Common myeloid progenitor, CD34-positive (primary cell): ENCODE data around the gene LAT.
A peak's percentile ranks its signal among the peaks of the same experiment; 100 is the strongest.

Experiments
- CTCF ChIA-PET: fragments of 350-600 bp; sonication (Branson Sonifier 250); formaldehyde crosslinking; loops from one replicate; lab custom pipeline; 2021; ENCODE audit warnings: antibody characterized with exemption; lab: Charles Lee
- POLR2A ChIA-PET: fragments of 350-600 bp; sonication (Branson Sonifier 250); formaldehyde crosslinking; loops from one replicate; lab custom pipeline; 2021; ENCODE audit warnings: antibody characterized with exemption; lab: Charles Lee
- DNase-seq, 3 donors: peaks; one replicate each; pipeline versions ENCODE4 v3.0.0 to v3.0.0-alpha.2; 2013
- H3K27ac ChIP-seq, 2 experiments: 1 replicate in 1 of 2; 2 replicates in 1 of 2; pipeline ENCODE4 v1.7.0; 2013; ENCODE audit warnings: inconsistent platforms in 2 of 2, low read length in 2 of 2, mild to moderate bottlenecking in 2 of 2, low read depth in 1 of 2, moderate library complexity in 1 of 2; ENCODE audit not compliant: severe bottlenecking in 2 of 2, insufficient read depth in 1 of 2, poor library complexity in 1 of 2
- H3K27me3 ChIP-seq, 5 experiments: replicated peaks in 2 of 5; 1 replicate in 3 of 5; 2 replicates in 2 of 5; pipeline versions ENCODE4 v1.6.1 to v1.7.0; 2013; ENCODE audit warnings: low read length in 4 of 5, mild to moderate bottlenecking in 2 of 5, moderate library complexity in 2 of 5, inconsistent platforms in 1 of 5; ENCODE audit not compliant: insufficient read depth in 5 of 5, control insufficient read depth in 4 of 5
- H3K36me3 ChIP-seq, 4 experiments: 1 replicate in 2 of 4; 2 replicates in 2 of 4; pipeline versions ENCODE4 v1.6.1 to v1.7.0; 2013; ENCODE audit warnings: low read length in 3 of 4, control low read depth in 1 of 4, mild to moderate bottlenecking in 1 of 4; ENCODE audit not compliant: control insufficient read depth in 4 of 4, insufficient read depth in 4 of 4
- H3K4me1 ChIP-seq, 4 experiments: 1 replicate in 3 of 4; 2 replicates in 1 of 4; pipeline versions ENCODE4 v1.6.1 to v1.7.1; 2013; ENCODE audit warnings: low read length in 3 of 4, mild to moderate bottlenecking in 3 of 4, control low read depth in 1 of 4, inconsistent platforms in 1 of 4, moderate library complexity in 1 of 4; ENCODE audit not compliant: control insufficient read depth in 4 of 4, insufficient read depth in 4 of 4; ENCODE audit errors: control extremely low read depth in 1 of 4
- H3K4me3 ChIP-seq, 7 experiments: 1 replicate in 4 of 7; 2 replicates in 3 of 7; pipeline versions ENCODE4 v1.5.1 to v1.7.0; 2013; ENCODE audit warnings: mild to moderate bottlenecking in 7 of 7, low read length in 6 of 7, moderate library complexity in 6 of 7, inconsistent platforms in 2 of 7, low read depth in 2 of 7, control low read depth in 1 of 7; ENCODE audit not compliant: insufficient read depth in 4 of 7, control insufficient read depth in 1 of 7; ENCODE audit errors: extremely low read depth in 1 of 7
- H3K9me3 ChIP-seq, 5 experiments: 1 replicate in 4 of 5; 2 replicates in 1 of 5; pipeline versions ENCODE4 v1.6.1 to v1.7.1; 2013; ENCODE audit warnings: low read length in 4 of 5, mild to moderate bottlenecking in 2 of 5, inconsistent platforms in 1 of 5, low read depth in 1 of 5, moderate library complexity in 1 of 5; ENCODE audit not compliant: control insufficient read depth in 4 of 5, insufficient read depth in 2 of 5; ENCODE audit errors: control extremely low read depth in 1 of 5
- WGBS: methylation state at CpG from one replicate; pipeline ENCODE4 v1.1.5; 2013; ENCODE audit not compliant: insufficient coverage; 5-methylcytosine and 5-hydroxymethylcytosine counted together

Gene LAT

DNA sequence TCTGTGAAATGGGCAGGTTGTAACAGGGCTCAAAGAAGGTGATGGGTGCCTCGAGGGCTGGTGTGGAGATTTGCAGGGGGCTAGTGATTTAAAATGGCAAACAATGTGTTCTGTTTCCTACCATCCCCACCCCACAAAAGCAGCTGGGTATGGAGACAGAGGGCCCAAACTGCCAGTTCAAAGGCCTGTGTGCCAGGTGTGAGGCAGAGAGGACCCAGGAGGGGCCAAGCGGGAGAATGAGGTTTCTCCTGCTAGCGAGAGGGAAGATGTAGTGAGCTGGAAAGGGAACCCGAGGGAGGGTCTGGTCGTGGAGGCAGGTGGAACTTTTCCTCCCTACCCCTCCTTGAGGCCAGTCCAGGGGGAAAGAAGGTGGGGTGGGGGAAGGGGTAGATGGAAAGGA is 39.4 kb downstream of the LAT start:
- WGBS, result no CpG with 5 or more reads among the region's 5 CpGs
- DNase-seq, result no peak
- H3K27ac ChIP-seq, result no peak overlapping the region
- CTCF ChIA-PET, result interaction anchor here (0.7 kb wide), 1 partner anchor 10 kb away, joined by 3 read pairs; no protein-coding TSS in a partner anchor
- H3K36me3 ChIP-seq, result no peaks in the 10 kb centered on the region
- peaks cover 0 to 27% (median 18%) of the 10 kb centered on the region in 4 experiments for H3K4me1 ChIP-seq
- no peak overlapping the region for H3K4me3 ChIP-seq
- POLR2A ChIA-PET, result no interaction called here
- H3K27me3 ChIP-seq, result no peaks in the 10 kb centered on the region
- H3K9me3 ChIP-seq, result no peaks in the 10 kb centered on the region

DNA sequence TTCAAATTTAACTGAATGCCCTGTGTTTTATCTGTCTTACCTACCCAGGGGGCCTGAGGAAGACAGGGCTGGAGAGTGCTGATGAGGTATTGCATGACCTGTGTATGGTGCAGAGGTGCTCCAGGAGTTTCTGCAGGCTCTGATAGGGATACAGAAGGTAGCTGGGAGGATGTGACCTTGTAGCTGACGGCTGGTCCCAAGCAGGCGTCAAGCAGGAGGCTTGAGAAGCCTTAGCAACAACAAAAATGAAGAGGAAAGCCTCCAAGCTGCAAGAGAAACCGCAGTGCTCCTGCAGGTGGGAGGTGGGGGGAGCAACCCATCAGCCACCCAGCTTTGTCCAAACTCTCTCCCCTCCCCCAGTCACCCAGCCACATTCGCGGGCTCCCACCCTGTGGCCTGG is 40.4 kb downstream of the LAT start:
- ChIA-PET CTCF (no interaction called here), POLR2A (no interaction called here)
- no peaks in the 10 kb centered on the region for H3K36me3 ChIP-seq
- no peaks in the 10 kb centered on the region for H3K27me3 ChIP-seq
- DNase-seq, result no peak
- WGBS, result 67% methylated on average over 2 of the region's 5 CpGs
- no peak overlapping the region for H3K4me3 ChIP-seq
- H3K9me3 ChIP-seq, result no peaks in the 10 kb centered on the region
- no peak overlapping the region for H3K27ac ChIP-seq
- peaks cover 0 to 29% (median 19%) of the 10 kb centered on the region in 4 experiments for H3K4me1 ChIP-seq

DNA sequence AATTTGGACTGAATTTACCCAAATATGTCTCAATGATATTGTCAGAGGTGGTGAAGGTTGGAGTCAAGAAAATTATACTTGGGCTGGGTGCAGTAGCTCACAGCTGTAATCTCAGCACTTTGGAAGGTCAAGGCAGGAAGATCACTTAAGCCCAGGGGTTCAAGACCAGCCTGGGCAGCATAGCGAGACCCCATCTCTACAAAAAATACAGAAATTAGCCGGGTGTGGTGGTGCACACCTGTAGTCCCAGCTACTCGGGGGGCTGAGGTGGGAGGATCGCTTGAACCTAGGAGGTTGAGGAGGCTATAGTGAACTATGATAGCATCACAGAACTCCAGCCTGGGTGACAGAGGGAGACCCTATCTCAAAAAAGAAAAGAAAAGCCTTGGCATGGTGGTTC is 40.9 kb downstream of the LAT start:
- Histone ChIP-seq H3K27me3 (no peaks in the 10 kb centered on the region), H3K36me3 (no peaks in the 10 kb centered on the region), H3K9me3 (no peaks in the 10 kb centered on the region), H3K27ac (no peak overlapping the region), H3K4me3 (no peak overlapping the region), H3K4me1 (peaks cover 0 to 29% (median 19%) of the 10 kb centered on the region in 4 experiments)
- ChIA-PET CTCF (no interaction called here), POLR2A (no interaction called here)
- DNase-seq, result no peak
- 100% methylated on average over 2 of the region's 4 CpGs for WGBS

DNA sequence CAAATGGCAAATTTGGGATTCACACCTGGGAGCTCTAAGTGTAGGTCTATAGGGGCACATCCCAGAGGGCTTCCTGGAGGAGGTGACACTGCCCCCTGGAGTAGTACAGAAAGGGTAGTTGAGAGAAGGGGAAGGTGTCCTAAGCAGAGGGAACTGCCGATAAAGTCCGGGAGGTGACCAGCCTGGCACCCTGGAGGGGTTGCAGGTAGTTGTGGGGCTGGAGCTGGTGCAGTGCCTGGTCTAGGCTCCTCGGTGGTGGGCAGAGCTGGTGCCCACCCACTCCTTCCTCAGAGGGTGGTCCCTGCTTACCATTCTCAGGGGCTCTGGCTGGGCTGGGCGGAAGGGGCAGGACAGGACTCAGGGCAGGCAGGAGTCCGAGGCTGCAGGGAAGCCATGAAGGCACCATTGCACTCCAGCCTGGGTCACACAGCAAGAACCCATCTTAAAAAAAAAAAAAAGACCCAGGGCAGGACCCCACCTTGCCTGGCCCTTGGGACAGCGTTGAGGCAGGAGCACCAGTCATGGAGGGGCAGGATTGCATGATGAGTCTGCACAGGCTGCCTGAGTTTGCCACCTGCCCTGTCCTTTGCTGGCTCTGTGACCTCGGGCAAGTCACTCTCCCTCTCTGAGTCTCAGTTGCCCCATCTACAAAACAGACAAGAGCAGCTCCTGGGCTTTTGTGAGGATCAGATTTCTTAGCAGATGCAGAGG is 43.8 kb downstream of the LAT start:
- Histone ChIP-seq H3K36me3 (no peaks in the 10 kb centered on the region), H3K27me3 (no peaks in the 10 kb centered on the region), H3K27ac (no peak overlapping the region), H3K4me1 (peaks cover 0 to 28% (median 16%) of the 10 kb centered on the region in 4 experiments), H3K9me3 (no peaks in the 10 kb centered on the region), H3K4me3 (no peak overlapping the region)
- WGBS, result 88% methylated on average over 3 of the region's 7 CpGs
- no peak for DNase-seq
- ChIA-PET POLR2A (no interaction called here), CTCF (interaction anchor here (0.9 to 1.2 kb wide), 3 partner anchors 8 to 42 kb away, joined by 3 to 4 read pairs (median 3); no protein-coding TSS in a partner anchor)

DNA sequence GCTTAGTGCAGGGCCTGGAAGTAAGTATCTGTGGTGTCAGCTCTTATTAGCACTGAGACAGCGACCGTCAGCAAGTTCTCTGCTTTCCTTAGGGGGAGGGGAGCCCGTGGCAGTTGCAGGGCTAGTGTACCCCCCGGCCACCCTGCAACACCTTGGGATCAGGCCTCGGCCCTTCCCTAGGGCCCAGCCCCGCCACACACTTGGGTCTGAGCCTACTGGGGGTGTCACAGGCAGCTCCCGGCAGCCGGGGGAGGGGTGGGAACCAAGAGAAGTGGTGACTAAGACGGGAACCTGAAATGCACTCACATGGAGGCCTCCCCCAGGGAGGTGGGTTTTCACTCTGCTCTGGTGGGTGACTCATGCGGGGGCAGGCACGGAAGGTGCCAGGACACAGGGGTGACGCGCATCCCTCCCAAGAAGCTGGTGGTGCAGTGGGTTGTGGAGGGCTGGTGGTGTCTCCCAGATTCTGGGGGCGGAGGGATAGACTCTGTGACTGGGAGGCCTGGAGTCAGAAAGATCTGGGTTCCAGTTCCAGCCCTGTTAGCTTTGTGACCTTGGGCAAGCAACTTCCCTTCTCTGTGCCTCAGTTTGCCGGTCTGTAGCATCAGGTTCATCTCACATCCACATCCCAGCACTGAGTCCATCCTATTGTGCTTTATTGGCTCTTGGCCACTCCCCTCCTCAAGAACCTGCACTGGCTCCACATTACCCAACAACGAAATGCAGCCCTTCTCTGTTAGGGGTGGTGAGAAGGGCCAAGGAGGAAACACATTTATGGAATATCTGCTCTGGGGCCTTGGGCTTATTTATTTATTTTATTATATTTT is 44.5 kb downstream of the LAT start:
- 74% methylated on average over 13 of the region's 16 CpGs for WGBS
- Histone ChIP-seq H3K36me3 (no peaks in the 10 kb centered on the region), H3K9me3 (no peaks in the 10 kb centered on the region), H3K27me3 (no peaks in the 10 kb centered on the region), H3K27ac (no peak overlapping the region), H3K4me3 (no peak overlapping the region), H3K4me1 (peaks cover 0 to 20% (median 9%) of the 10 kb centered on the region in 4 experiments)
- CTCF ChIA-PET, result interaction anchor here (1.0 to 1.2 kb wide), 2 partner anchors 9 to 42 kb away, joined by 3 to 4 read pairs; no protein-coding TSS in a partner anchor
- POLR2A ChIA-PET, result no interaction called here
- peak; percentile 35 to 84 (median 82) for DNase-seq

DNA sequence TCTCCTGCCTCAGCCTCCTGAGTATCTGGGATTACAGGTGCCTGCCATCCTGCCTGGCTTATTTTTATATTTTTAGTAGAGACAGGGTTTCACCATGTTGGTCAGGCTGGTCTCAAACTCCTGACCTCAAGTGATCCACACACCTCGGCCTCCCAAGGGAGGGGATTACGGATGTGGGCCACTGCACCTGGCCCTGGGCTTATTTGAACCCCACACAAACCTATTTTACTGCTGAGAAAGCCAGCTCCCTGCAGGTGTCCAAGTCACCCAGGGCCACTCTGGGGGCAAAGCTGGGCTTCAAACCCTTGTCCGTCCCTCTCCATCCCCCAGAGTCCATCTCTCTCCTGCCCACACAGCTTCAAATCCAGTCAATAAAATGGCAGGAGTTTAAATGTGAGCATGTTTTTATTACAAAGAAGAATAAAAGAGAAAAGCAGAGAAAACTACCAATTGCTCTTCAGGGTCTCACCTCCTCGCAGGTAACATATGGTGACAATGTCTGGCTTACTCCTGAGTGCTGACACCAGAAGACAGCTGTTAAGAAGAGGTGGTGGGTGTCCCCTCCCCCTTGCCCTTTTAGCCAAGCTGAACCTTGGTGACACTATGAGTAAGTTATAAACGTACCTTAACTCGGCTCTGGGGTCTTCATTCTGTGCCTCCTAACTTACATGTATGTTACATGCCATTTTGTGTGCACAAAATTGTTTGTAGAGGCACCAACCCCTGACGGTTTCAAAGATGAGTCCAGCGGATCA is 45.4 kb downstream of the LAT start:
- POLR2A ChIA-PET, result no interaction called here
- Histone ChIP-seq H3K4me3 (no peak overlapping the region), H3K36me3 (no peaks in the 10 kb centered on the region), H3K4me1 (peaks cover 0 to 12% (median 4%) of the 10 kb centered on the region in 4 experiments), H3K27me3 (no peaks in the 10 kb centered on the region), H3K9me3 (no peaks in the 10 kb centered on the region), H3K27ac (no peak overlapping the region)
- CTCF ChIA-PET, result interaction anchor here (1.1 to 1.2 kb wide), 2 partner anchors 10 to 12 kb away, joined by 3 to 4 read pairs; no protein-coding TSS in a partner anchor
- 100% methylated on average over 5 of the region's 8 CpGs for WGBS
- DNase-seq, result no peak
